T1000 (cell line): ENCODE measurements around the gene LRP3.
"Not testable (repeated sequence)": the region's sequence is repeated elsewhere in the genome, so short reads cannot be mapped to it uniquely, and the experiment has no call there.

ENCODE experiments used
- DNase-seq: peaks from one replicate; lab custom pipeline; 2025; ENCODE audit warnings: mixed read lengths; lab: John Stamatoyannopoulos, UW

LRP3 gene

DNA sequence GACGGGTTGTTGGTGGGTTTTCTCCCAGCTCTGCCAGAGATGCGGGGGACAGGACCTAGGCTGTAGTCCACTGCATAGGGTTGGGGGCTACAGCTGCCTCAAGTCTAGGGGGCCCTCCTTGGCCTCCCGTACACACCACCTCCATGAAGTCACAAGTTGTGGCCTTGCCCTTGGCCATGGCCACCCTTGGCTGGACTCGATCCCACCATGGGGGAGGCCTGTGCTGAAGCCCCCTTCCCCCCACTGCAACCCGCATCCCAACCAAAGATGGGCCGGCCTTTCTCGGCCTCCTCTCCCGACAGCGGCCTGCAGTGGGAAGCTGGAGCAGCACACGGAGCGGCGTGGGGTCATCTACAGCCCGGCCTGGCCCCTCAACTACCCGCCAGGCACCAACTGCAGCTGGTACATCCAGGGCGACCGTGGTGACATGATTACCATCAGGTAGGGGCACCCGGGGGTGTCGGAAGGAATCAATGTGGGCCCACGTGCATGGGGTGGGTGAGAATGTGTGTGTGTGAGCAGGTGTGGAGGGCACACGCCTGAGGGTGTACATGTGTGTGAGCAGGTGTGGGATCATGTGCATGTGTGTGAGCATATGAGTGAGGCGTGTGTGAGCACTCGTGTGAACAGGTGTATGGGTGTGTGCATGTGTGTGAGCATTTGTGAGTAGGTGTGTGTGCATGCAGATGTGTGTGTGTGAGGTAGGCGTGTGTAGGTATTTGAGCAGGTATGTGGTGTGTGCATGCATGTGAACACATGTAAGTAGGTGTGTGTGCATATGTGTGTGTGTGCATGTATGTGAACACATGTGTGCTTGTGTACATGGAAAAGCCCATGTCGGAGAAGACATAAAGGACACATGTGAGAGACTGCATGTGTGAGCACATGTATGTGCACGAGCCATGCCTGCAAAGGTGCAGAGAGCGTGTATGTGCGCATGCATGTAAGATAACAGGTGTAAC, 8.7 kb downstream of the LRP3 start:
- DNase-seq, result no peak

DNA sequence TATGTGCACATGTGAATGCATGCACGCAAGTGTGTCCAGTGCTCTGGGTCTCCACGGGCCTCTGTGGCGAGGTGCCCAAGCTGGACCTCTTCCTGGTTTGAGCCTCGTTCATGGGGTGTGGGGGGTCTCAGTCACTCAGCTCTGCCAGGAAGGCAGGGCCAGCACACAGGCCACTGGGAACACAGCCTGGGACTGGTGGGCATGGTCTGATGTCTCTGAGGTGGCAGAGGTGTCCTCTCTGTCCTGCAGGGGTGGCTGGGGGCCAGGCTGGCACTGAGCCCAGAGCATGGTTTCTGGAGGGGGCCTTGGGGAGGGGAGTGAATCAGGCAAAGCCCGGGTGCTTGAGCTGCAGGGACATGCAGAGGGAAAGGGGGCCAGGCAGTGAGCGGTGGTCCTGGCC, 9.4 kb downstream of the LRP3 start:
- DNase-seq, result no peak

DNA sequence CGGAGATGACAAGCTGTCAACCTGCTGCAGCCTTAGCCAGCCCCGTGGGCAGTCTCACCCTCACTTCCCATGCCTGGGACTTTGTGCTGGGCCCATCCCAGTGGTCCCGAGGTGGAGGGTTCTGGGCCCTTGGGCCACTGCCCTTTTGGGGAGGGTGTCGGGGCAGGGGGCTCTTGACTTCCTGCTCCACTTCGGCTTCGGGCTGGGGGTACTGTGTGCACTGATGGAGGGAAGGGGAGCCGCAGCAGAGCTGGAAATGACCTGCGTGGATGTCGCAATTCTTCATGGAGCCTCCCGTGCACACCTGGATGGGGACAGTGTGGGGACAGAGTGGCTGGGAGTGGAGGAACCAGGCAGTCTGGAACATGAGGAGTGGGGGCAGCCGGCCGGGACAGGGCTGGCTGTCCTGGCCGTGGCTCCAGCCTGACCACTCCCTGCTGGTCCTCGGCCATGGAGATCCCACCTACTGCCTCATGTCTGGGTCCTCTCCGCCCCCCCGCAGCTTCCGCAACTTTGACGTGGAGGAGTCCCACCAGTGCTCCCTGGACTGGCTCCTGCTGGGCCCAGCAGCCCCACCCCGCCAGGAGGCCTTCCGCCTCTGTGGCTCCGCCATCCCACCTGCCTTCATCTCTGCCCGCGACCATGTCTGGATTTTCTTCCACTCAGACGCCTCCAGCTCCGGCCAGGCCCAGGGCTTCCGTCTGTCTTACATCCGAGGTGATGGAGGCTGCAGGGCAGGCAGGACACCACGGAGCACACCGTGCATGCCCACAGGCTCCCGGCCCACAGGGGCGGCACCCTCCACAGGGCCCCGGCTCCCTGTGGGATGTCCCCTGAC, 10.2 kb downstream of the LRP3 start:
- no peak for DNase-seq

DNA sequence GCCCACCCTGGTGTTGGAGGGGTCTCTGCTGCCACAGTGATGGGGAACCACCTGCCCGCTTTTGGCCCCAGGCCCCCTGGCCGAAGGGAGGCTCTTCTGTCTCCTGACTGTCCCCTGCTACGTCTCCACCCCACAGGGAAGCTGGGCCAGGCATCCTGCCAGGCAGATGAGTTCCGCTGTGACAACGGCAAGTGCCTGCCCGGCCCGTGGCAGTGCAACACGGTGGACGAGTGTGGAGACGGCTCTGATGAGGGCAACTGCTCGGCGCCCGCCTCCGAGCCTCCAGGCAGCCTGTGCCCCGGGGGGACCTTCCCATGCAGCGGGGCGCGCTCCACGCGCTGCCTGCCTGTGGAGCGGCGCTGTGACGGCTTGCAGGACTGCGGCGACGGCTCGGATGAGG, 11.0 kb downstream of the LRP3 start:
- no peak for DNase-seq

DNA sequence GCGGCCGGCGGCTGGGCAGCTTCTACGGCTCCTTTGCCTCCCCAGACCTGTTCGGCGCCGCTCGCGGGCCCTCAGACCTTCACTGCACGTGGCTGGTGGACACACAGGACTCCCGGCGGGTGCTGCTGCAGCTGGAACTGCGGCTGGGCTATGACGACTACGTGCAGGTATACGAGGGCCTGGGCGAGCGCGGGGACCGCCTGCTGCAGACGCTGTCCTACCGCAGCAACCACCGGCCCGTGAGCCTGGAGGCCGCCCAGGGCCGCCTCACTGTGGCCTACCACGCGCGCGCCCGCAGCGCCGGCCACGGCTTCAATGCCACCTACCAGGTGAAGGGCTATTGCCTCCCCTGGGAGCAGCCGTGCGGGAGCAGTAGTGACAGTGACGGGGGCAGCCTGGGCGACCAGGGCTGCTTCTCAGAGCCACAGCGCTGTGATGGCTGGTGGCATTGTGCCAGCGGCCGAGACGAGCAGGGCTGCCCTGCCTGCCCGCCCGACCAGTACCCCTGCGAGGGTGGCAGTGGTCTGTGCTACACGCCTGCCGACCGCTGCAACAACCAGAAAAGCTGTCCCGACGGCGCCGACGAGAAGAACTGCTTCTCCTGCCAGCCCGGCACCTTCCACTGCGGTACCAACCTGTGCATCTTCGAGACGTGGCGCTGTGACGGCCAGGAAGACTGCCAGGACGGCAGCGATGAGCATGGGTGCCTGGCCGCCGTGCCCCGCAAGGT, 11.6 kb downstream of the LRP3 start:
- DNase-seq, result no peak

DNA sequence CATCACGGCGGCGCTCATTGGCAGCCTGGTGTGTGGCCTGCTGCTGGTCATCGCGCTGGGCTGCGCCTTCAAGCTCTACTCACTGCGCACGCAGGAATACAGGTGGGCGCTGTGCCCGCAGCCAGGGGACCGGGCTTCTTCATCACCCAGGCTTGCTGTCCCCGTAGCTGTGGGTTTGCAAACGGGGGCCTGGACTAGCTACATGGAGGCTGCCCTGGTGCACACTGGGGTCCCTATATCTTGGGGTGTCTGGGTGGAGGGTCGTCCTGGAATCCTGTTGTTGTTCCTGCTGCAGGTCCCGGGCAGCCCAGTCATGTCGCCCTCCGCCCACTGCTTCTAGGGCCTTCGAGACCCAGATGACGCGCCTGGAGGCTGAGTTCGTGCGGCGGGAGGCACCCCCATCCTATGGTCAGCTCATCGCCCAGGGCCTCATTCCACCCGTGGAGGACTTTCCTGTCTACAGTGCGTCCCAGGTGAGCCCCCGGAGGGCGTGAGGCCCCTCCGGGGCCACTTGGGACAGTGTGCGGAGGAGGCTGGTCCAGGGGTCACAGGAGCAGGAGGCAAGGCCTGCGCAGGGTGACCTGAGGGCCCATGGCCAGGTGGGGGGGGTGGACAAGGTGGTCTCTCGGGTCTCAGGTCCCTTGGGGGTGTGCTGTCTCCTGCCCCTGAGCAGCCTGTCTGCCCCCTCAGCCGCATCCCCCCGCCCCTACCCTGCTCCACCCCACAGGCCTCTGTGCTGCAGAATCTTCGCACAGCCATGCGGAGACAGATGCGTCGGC, 12.3 kb downstream of the LRP3 start:
- DNase-seq, result no peak

DNA sequence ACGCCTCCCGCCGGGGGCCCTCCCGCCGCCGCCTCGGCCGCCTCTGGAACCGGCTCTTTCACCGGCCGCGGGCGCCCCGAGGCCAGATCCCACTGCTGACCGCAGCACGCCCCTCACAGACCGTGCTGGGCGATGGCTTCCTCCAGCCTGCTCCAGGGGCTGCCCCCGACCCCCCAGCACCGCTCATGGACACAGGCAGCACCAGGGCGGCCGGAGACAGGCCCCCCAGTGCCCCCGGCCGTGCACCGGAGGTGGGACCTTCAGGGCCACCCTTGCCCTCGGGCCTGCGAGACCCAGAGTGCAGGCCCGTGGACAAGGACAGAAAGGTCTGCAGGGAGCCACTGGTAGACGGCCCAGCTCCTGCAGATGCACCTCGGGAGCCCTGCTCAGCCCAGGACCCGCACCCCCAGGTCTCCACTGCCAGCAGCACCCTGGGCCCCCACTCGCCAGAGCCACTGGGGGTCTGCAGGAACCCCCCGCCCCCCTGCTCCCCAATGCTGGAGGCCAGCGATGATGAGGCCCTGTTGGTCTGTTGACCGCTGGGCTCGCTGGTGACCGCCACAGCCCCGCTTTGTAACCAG, 13.0 kb downstream of the LRP3 start:
- no peak for DNase-seq

DNA sequence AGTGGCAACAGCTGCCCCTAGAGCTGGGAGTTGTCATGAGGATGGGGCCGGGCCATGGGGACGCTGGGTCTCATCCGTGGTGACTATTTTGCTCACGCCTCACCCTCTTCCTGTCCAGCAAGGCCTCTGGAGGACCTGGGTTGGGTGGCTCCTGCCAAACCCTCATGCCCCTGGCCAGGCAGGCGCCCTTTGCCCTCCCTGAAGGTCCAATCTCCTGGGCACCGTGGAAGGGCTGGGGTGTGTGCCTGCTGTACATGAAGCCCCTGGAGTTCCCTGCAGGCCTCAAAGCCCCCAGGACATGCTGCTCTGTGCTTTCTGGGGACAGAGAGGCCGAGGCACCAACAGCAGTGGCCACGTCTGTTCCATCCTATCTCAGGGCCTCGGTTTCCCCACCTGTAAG, 13.8 kb downstream of the LRP3 start:
- no peak for DNase-seq

DNA sequence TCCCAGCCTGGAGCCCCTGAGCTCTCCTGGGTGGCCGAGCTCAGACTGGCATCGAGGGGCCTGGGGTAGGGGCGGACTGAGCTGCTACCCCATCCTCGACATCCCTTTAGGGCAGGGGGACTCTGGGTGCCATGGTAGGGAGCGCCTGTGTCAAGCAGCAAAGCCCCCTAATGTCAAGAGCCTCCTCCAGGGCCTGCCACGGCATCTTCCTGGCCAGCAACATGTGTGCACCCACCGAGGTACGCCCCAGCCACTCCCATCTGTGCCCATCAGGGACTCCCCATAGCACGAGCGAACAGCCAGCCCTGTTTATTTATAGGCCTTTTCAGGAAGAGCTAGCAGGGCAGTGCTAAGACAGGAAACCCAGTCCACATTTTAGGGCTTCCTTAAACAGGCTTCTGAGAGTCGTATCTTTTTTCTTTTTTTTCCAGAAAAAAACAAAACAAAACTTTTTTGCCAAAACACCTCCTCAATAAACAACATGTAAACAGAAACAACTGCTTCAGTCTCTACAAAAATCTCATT, 14.3 kb downstream of the LRP3 start:
- no peak for DNase-seq

DNA sequence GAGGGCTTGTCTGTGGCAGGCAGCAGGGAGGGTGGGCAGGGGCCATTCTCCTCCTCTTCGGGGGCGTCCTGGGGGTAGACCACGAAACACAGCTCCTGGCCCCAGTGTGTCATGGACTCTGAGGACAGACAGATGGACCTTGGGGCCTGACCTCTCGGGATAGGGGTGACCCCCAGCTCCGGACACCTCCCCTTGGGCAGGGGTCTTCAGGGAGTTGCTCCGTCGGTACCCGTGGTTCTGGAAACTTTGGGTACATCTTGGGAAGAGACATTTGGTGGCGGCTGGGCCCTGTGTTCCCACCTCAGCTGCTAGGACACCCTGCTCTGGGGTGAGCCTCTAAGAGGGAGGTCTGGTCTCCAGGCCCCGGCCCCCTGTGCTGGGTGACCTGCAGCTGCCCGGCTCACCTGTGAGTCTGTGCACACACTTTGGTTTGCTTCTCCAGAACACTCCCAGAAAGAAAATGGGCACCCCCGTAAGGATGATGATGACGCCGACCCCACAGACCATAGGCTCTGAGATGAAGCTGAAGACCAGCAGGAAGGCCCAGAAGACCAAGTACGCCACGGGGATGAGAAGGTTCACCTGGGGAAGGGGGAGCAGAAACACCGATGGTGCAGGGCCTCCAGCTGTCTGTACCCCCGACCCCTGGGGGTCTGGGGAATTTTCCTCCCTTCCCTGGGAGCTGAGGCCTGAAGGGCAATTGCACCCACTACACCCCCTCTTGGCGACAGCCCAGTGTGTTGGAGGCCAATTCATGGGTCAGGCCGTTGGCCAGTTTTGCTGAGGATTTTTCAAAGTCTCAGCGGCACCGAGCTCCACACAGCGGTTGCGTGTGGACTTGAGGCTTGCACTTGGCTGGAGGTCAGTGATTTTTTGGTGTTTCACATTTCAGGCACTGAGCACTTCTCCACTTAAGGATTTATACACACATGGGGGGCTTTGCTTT, 15.0 kb downstream of the LRP3 start:
- DNase-seq, result no peak

DNA sequence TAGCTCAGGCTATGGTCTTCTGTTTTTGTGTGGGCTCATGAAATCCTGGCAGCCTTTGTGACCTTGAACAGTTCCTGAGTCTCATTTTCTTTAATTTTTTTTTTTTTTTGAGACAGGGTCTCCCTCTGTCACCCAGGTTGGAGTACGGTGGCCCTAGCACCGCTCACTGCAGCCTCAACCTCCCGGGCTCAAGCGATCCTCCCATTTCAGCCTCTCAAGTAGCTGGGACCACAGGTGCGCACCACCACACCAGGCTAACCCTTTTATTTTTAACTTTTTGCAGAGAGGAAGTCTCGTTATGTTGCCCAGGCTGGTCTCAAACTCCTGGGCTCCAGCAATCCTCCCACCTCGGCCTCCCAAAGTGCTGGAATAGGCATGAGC, 15.7 kb downstream of the LRP3 start:
- not testable (repeated sequence) for DNase-seq

DNA sequence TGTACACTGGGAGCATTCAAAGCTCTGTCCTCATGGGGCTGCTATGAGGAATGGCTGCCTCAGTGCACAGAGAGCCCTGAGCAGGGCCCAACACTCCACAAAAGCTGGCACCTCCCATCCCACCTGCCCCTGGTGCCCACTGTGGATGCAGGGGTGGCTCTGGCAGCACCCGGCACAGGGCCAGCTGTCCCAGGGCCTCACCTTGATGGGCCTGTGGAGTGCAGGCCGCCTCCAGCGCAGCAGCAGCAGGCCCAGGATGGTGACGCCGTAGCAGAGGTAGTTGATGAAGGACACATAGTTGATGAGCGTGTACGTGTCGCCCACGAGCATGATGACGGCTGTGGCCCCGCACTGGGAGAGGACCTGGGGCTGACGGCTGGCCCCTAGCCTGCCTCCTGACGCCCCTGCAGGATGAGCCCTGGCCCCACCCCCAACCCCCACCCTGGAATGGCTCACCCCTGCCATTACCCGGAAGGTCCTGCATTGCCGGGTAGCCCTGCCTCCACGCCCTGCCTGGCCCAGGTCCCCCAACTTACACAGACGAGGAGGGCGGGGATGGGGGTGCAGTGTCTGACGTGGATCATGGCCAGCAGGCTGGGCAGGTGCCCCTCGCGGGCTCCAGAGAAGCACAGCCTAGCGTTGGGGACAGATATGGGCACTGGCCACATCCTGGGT, 16.3 kb downstream of the LRP3 start:
- DNase-seq, result no peak

DNA sequence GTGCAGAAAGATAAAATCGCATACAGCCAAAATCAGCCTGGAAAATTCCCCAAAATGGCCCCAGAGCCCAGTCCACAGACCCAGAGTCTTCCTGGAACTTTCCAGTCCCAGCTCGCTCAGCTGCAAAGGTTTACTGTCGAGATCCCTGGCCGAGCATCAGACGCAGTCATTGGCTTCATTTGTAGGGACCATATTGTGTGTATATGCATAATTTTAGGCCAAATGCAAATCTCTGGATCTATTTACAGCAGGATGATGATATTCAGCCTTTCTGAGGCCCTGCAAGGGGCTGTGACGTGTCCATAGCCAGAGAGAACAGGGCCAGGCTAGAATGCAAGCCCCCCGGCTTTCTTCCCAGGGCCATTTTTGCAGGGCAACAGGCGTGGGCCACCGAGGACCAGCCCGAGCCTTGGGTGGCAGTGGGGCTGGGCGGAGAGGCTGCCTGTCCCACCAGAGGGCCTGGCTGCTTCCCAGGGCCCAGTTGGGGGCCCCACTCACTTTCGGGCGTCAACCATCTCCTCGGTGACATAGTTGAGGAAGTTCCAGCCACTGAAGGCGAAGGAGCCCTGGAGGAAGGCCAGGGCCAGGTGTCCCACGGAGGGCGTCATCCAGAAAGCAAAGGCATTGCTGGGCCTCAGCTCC, 17.8 kb downstream of the LRP3 start:
- DNase-seq, result no peak

DNA sequence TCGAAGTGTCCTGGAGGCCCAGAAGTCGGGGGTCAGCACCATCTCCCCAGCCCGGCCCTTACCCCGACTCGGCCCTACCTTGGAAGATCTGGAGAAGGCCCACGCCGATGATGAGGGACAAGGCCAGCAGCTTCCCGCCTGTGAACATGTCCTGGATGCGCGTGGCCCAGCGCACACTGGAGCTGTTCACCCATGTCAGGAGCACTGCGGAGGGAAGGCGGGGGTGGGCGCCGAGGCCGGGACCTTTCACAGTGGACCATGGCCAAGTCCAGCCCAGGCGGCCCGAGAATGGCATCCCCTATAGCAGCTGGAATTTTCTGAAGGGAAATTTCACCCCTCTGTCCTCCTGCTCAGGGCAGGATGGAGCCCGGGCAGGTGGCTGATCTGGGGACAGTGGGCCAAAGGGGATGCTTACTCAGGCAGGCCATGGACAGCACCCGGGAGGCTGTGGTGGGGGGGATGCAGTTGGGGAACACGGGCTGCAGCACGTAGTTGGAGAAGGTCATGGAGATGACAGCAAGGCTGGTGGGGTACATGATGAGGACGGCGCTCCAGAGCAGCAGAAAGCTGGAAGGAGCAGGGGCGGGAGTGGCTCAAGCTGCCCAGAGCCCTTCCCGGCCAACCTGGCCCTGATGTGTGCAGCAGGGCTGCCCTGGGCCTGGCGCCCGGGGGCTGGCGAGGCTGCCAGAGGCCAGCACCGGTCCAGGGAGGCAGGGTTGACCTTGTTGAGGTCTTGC, 18.5 kb downstream of the LRP3 start:
- no peak for DNase-seq

DNA sequence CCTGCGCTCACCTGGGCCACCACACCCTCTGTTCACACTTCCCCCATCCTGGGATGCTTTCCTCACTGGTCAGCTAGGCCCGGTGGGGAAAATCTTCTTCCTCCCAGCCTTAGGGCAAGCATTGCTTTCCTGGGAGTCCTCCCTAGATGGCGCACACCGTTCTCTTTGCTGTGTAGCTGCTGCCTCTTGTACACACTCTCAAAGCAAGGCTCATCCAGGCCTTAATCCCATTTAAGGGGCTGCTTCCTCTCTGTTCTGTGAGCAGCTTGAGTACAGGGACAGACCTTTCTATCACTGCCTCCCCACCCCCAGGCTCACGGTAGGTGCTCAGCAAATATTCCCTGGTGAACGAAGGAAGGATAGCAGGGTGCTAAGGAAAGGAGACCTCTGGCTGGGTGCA, 20.5 kb downstream of the LRP3 start:
- no peak for DNase-seq

DNA sequence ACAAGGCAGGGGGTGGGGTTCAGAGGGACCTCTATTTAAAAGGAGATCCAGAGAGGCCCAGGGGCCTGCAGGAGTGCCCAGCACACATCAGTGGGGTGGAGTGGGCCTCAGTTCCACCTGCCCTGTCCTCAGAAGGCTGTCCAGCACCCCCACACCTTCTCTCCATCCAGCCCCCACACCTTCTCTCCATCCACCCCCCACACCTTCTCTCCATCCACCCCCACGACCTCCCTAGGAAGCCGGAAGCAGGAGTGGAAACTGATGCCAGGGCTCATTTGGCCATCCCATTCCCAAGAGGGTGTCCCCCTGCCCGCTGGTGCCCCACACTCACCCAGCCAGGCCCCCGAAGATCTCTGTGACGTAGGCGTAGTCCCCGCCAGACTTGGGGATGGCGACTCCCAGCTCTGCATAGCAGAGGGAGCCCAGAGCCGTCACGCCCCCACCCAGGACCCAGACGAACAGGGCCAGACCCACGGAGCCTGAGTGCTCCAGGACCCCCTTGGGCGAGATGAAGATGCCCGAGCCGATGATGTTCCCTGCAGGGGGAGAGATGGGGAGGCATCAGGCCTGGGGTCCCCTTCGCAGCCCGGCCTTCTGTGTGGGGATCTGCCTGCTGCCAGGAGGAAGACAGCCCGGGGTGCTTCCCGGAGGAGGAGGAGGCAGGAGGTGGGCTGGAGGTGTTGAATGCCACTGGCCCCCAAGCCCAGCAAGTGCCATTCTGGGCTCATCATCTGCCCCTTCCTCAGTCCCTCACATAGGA, 21.5 kb downstream of the LRP3 start:
- no peak for DNase-seq

DNA sequence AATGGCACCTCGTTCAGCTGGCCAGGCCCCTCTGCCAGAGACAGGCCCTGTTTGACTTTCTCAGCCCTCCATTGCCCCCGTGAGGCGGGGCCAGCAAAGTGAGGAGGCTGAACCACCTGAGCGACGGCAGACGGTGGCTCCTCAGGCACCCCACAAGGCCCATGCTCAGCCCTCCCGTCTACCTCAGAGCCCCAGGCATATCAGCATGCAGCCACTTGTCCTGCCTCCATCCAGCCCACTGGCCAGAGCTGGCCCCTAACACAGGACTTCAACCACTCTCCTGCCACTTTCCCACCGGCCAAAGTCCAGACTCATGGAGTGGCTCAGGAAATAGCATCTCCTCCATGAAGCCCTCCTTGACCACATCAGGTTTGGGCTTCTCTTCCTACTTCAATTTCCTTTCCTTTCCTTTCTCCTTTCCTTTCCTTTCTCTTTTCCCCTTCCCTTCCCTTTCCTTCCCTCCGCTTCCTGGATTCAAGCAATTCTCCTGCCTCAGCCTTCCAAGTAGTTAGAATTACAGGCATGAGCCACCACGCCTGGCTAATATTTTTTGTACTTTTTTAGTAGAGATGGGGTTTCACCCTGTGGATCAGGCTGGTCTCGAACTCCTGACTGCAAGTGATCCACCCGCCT, 22.2 kb downstream of the LRP3 start:
- no peak for DNase-seq
